Esophagus squamous epithelium (tissue), 5 donors: ENCODE measurements around the gene NOB1. TPM values are rescaled to one million over a fixed set of nuclear protein-coding genes. Genes with fewer than 3 reads are reported as not detected.

Experiments used
- DNase-seq: peaks from one replicate; lab custom pipeline; 2025; lab: John Stamatoyannopoulos, UW
- H3K27ac ChIP-seq, 4 donors: fragments of 200-600 bp; sonication (generic); one replicate each; pipeline ENCODE4 v1.5.1; 2016 to 2019; ENCODE audit warnings: mild to moderate bottlenecking in 1 of 4
- H3K27me3 ChIP-seq, 4 donors: fragments of 200-600 bp; sonication (generic); 1 replicate in 3 of 4; 2 replicates in 1 of 4; pipeline versions ENCODE4 v1.5.1 to v1.6.0; 2017 to 2021; ENCODE audit warnings: antibody characterized with exemption in 1 of 4
- H3K36me3 ChIP-seq, 3 donors: fragments of 200-600 bp; sonication (generic); one replicate each; pipeline ENCODE4 v1.5.1; 2016 to 2019
- H3K4me1 ChIP-seq, 3 donors: fragments of 200-600 bp; sonication (generic); one replicate each; pipeline ENCODE4 v1.5.1; 2017 to 2019
- H3K4me3 ChIP-seq, 4 donors: fragments of 200-600 bp; sonication (generic); 1 replicate in 3 of 4; 2 replicates in 1 of 4; pipeline ENCODE4 v1.5.1; 2016 to 2019; ENCODE audit warnings: mild to moderate bottlenecking in 2 of 4, moderate library complexity in 1 of 4
- H3K9me3 ChIP-seq, 3 donors: fragments of 200-600 bp; sonication (generic); one replicate each; pipeline ENCODE4 v1.5.1; 2016 to 2019
- POLR2A ChIP-seq, 4 donors: fragments of 450-650 bp; IDR thresholded peaks; one replicate each; pipeline ENCODE4 v1.6.1; 2017; ENCODE audit warnings: antibody characterized with exemption in 4 of 4, mild to moderate bottlenecking in 4 of 4, moderate library complexity in 3 of 4
- WGBS, 2 donors: methylation state at CpG; one replicate each; pipeline ENCODE4 v1.1.5; 2018; 5-methylcytosine and 5-hydroxymethylcytosine counted together
- intact Hi-C: fragments of 100-400 bp; cut with DNase I; formaldehyde crosslinking; loops from one replicate; pipeline ENCODE4 v1.15.0; 2022
- total RNA-seq, 4 donors: library from RNA; depleted of rRNA; stranded (reverse); fragments of >200 nt; gene quantifications; one replicate each; pipeline ENCODE4 v1.1.0, GENCODE V29; 2016
- TF ChIP-seq, protein P1 (sequence below), 6 experiments: fragments of 450-650 bp in 4 of 6; fragments of 200-600 bp in 2 of 6; sonication (generic) in 2 of 6; IDR thresholded peaks; one replicate each; pipeline ENCODE4 v1.5.1; 2016 to 2019; ENCODE audit warnings: antibody characterized with exemption in 6 of 6, mild to moderate bottlenecking in 4 of 6, moderate library complexity in 4 of 6
- donor health status: DM: yes; HTN: yes; CAD: no.

NOB1 gene
- total RNA-seq, 4 donors from 2014 or later = 34.4 to 55.1 (median 45.2) TPM

DNA sequence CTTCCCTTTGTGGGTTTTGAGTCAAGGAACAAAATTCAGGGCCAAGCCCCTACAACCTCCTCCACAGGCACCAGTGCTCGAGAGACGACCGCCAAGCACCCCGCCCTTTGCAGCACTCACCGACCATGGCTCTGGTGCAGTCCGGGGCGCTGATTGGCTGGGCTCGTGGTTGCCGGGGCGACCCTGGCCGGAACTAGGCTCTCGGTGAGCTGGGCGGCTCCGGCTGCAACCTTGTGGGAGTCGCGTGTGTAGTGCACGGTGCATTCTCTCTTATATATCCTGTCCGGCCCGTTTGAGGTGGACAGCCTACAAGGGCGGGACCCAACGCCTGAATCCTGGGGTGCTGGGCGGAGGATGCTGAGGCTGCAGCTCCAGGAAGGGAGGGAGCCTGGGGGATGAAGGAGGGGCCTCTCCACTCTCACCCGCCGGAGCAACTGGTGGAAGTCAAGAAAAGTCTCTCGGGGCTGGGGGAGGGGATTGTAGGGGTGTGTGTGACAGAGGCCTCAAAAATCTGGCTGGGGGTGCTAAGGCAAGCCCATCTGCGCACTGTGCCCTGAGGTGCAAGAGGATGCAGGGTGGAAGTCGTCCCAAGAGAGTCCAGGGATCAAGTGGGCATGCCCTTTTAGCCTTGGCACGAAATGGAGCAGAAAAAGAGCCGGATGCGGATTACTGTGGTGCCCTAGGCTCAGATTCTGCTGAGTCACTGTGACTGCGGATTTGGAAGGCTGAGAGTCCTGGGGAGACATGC lies 28.2 kb downstream of the NOB1 start, which contains the start of gene NQO1:
TSS of gene NQO1 (minus strand) at position 248 of the 748 bp plus-strand sequence. CDS start at position 127, 121 bp downstream.
- intact Hi-C loops = no loop called here
- TF ChIP-seq POLR2A (IDR thresholded peaks at IDR 0.05) = peak in 2 of 4 donors; percentile 59 to 68
- TF ChIP-seq, protein P1, sequence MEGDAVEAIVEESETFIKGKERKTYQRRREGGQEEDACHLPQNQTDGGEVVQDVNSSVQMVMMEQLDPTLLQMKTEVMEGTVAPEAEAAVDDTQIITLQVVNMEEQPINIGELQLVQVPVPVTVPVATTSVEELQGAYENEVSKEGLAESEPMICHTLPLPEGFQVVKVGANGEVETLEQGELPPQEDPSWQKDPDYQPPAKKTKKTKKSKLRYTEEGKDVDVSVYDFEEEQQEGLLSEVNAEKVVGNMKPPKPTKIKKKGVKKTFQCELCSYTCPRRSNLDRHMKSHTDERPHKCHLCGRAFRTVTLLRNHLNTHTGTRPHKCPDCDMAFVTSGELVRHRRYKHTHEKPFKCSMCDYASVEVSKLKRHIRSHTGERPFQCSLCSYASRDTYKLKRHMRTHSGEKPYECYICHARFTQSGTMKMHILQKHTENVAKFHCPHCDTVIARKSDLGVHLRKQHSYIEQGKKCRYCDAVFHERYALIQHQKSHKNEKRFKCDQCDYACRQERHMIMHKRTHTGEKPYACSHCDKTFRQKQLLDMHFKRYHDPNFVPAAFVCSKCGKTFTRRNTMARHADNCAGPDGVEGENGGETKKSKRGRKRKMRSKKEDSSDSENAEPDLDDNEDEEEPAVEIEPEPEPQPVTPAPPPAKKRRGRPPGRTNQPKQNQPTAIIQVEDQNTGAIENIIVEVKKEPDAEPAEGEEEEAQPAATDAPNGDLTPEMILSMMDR (IDR thresholded peaks at IDR 0.05) = no peak
- WGBS, 2 donors = 3 to 7% methylated on average over 6 to 16 of the region's 31 CpGs
- Histone ChIP-seq H3K9me3 (no peaks in the 10 kb centered on the region), H3K27me3 (no peaks in the 10 kb centered on the region), H3K27ac (peak within 1 kb of the TSS; percentile 86 to 94 (median 90)), H3K36me3 (peaks cover 0 to 9% (median 0%) of the 10 kb centered on the region in 3 donors), H3K4me3 (peak within 1 kb of the TSS; percentile 46 to 74 (median 56)), H3K4me1 (peaks cover 14 to 49% (median 26%) of the 10 kb centered on the region in 3 donors)
- DNase-seq = peak; percentile 74

DNA sequence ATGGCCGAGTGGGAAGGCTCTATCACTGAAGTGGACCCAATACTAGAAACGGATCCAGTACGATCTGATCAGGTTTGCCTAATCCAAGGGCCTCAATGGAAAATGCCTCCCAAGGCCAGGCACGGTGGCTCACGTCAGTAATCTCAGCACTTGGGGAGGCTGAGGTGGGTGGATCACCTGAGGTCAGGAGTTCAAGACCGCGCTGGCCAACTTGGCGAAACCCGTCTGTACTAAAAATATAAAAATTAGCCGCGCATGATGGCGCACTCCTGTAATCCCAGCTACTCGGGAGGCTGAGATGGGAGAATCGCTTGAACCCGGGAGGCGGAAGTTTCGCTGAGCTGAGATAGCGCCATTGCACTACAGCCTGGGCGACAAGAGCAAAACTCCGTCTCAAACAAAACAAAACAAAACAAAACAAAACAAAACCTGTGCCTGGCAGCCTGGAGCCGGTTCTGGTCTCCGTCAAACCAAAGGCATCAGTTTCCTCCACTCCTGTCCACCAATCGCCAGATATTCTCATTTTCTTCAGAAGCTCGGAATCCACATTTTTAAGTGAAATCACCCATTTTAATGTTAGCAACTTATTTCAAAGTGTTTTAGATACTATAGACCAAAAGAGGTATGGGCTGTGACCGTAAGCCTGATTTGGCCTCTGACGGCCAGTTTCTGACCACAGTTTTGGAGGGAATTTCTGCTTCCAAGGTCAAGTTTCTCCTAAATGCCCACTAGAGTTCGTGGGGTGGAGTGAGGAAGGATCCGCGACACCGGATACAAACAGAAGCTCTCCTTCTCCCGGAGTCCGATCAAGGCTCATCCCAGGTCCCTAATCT lies 29.0 kb downstream of the NOB1 start:
- TF ChIP-seq POLR2A (IDR thresholded peaks at IDR 0.05) = no peak
- TF ChIP-seq, protein P1 (IDR thresholded peaks at IDR 0.05) = no peak
- Histone ChIP-seq H3K4me3 (peak overlapping the region; percentile 46 to 74 (median 56)), H3K27me3 (no peaks in the 10 kb centered on the region), H3K27ac (peak overlapping the region; percentile 86 to 94 (median 90)), H3K9me3 (no peaks in the 10 kb centered on the region), H3K4me1 (peaks cover 14 to 53% (median 26%) of the 10 kb centered on the region in 3 donors), H3K36me3 (peaks cover 0 to 9% (median 0%) of the 10 kb centered on the region in 3 donors)
- DNase-seq = no peak
- WGBS, 2 donors = 64 to 72% methylated on average over 30 of the region's 32 CpGs
- intact Hi-C loops = no loop called here

DNA sequence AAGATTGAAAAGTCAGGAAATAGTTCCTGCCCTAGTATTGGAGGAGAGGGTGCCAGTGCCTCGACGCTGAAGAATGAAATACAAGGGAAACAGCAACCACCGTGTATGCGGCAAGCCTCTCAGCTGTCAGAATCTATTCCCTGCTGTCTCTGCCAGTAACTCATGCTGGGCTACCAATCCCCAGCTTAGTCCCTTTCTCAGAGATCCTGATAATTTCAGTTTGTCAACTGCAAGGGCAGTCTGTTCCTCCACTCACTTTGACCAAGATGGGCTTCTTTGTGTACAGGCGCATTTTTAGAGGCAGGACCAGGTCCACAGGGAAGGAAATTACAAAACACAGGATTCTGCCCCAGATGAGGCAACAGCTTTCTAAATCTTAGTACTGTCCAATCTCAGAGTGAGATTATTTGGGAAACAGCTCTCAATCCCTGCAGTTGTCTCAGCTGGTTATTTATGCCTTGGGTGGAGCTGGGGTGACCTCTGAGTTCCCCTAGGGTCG lies 29.7 kb downstream of the NOB1 start:
- no peak for DNase-seq
- TF ChIP-seq, protein P1 (IDR thresholded peaks at IDR 0.05) = no peak
- TF ChIP-seq POLR2A (IDR thresholded peaks at IDR 0.05) = no peak
- Histone ChIP-seq H3K27ac (peak overlapping the region; percentile 86 to 94 (median 90)), H3K4me3 (peak overlapping the region; percentile 46 to 74 (median 56)), H3K4me1 (peaks cover 14 to 53% (median 26%) of the 10 kb centered on the region in 3 donors), H3K9me3 (no peaks in the 10 kb centered on the region), H3K27me3 (no peaks in the 10 kb centered on the region), H3K36me3 (peaks cover 0 to 9% (median 0%) of the 10 kb centered on the region in 3 donors)
- 31 to 56% methylated on average over 5 of the region's 6 CpGs for WGBS, 2 donors
- intact Hi-C loops = no loop called here

DNA sequence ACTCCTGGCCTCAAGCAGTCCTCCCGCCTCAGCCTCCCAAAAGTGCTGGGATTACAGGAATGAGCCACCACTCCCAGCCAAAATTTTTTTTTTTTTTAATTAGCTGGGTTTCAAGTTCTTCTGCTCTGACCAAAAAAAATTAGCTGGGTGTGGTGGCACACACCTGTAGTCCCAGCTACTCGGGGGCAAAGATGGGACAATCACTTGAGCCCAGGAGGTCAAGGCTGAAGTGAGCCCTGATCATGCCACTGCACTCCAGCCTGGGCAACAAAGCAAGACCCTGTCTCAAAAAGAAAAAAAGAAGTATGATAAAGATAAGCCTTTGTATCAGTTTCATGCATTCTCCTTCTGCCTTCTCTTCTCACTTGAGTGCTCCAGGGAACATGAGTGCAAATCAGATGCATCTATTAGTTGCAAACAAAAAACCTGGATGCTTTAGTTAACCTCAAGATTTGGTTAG lies 30.3 kb downstream of the NOB1 start:
- Histone ChIP-seq H3K27me3 (no peaks in the 10 kb centered on the region), H3K9me3 (no peaks in the 10 kb centered on the region), H3K27ac (peak overlapping the region; percentile 86 to 94 (median 90)), H3K36me3 (peaks cover 0 to 14% (median 0%) of the 10 kb centered on the region in 3 donors), H3K4me1 (peaks cover 14 to 53% (median 26%) of the 10 kb centered on the region in 3 donors), H3K4me3 (peak overlapping the region; percentile 46 to 74 (median 56))
- TF ChIP-seq, protein P1 (IDR thresholded peaks at IDR 0.05) = no peak
- no peak for TF ChIP-seq POLR2A (IDR thresholded peaks at IDR 0.05)
- WGBS, 2 donors = 61 to 83% methylated on average over 2 of the region's 2 CpGs
- DNase-seq = no peak
- intact Hi-C loops = no loop called here
